ENCODE results near the gene CDK10. TPM values are rescaled to one million over a fixed set of nuclear protein-coding genes. Genes with fewer than 3 reads are reported as not detected.
A peak's percentile ranks its signal among the peaks of the same experiment; 100 is the strongest.

The CDK10 gene
- total and polyA plus RNA-seq, 9 of the 15 experiments (the other 6 are each of a cell fraction or from before 2014, with no cell fraction given), result 2.0 to 85.1 (median 40.1) TPM

DNA sequence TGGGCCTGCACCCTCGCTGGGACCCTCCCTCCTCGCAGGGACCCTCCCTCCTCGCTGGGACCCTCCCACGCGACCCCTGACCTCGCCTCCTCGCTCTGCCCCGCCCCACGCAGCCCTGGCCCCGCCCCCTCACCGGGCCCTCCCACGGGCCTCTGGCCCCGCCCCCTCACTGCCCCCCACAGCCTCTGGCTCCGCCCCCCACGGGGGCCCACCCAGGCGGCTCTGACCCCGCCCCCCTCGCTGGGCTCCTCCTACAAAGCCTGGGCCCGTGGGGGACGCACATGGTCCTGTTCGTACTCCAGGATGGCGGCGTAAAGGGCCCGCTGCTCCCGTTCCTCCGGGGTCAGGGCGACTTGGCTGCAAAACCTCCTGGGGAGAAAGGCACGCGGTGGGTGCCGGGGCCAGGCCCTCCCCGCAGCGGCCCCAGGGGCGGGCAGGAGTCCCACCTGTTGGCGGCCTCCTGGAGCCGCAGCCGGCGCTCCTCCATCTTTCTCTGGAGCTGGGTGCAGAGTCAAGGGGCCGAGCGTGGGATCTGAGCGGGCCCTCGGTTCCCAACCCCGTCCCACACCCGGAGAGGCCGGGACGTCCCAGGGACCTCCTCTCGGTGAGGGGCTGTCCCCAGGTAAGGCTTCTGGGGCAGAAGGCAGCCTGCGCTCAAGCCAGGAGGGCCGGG, 25.2 kb downstream of the CDK10 start (continued):
- TF ChIP-seq EP400 (IDR thresholded peaks at IDR 0.05) (peak; percentile 95), FOXK2 (conservative IDR thresholded peaks at IDR 0.05 in 1 of 2, IDR thresholded peaks at IDR 0.05 in 1 of 2; ENCODE audit: low read depth in 2 of 2) (no peak), CXXC5 (CRISPR knock-in tag; IDR thresholded peaks at IDR 0.05) (peak; percentile 54), EGR1 (conservative IDR thresholded peaks at IDR 0.05) (peak; percentile 82), ZBTB17 (CRISPR knock-in tag; IDR thresholded peaks at IDR 0.05) (0 out of 2 replicates have a peak, but pooled peaks have one; percentile 23), GATAD2A (IDR thresholded peaks at IDR 0.05) (0 out of 2 replicates have a peak, but pooled peaks have one; percentile 14), PRPF4 (IDR thresholded peaks at IDR 0.05; ENCODE audit: insufficient read depth, low read depth, low read length, poor library complexity, severe bottlenecking) (peak; percentile 53), ZBTB7A (IDR thresholded peaks at IDR 0.05; ENCODE audit: borderline replicate concordance, control insufficient read depth, low read depth, low read length) (peak; percentile 87), POLR2AphosphoS5 (IDR thresholded peaks at IDR 0.05; ENCODE audit: control insufficient read depth, insufficient read depth, low read depth, low read length) (peak; percentile 84), FOXK1 (CRISPR knock-in tag; IDR thresholded peaks at IDR 0.05; ENCODE audit: borderline replicate concordance) (peak; percentile 63; the same call in 1 of the 2 replicates)
- TF ChIP-seq, protein P1, sequence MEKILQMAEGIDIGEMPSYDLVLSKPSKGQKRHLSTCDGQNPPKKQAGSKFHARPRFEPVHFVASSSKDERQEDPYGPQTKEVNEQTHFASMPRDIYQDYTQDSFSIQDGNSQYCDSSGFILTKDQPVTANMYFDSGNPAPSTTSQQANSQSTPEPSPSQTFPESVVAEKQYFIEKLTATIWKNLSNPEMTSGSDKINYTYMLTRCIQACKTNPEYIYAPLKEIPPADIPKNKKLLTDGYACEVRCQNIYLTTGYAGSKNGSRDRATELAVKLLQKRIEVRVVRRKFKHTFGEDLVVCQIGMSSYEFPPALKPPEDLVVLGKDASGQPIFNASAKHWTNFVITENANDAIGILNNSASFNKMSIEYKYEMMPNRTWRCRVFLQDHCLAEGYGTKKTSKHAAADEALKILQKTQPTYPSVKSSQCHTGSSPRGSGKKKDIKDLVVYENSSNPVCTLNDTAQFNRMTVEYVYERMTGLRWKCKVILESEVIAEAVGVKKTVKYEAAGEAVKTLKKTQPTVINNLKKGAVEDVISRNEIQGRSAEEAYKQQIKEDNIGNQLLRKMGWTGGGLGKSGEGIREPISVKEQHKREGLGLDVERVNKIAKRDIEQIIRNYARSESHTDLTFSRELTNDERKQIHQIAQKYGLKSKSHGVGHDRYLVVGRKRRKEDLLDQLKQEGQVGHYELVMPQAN (IDR thresholded peaks at IDR 0.05; ENCODE audit: borderline replicate concordance), result peak; percentile 90
- TF ChIP-seq, protein P2, sequence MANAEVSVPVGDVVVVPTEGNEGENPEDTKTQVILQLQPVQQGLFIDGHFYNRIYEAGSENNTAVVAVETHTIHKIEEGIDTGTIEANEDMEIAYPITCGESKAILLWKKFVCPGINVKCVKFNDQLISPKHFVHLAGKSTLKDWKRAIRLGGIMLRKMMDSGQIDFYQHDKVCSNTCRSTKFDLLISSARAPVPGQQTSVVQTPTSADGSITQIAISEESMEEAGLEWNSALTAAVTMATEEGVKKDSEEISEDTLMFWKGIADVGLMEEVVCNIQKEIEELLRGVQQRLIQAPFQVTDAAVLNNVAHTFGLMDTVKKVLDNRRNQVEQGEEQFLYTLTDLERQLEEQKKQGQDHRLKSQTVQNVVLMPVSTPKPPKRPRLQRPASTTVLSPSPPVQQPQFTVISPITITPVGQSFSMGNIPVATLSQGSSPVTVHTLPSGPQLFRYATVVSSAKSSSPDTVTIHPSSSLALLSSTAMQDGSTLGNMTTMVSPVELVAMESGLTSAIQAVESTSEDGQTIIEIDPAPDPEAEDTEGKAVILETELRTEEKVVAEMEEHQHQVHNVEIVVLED (CRISPR knock-in tag; IDR thresholded peaks at IDR 0.05), result peak; percentile 35; the same call in 1 of the 2 replicates
- TF ChIP-seq, protein P3, sequence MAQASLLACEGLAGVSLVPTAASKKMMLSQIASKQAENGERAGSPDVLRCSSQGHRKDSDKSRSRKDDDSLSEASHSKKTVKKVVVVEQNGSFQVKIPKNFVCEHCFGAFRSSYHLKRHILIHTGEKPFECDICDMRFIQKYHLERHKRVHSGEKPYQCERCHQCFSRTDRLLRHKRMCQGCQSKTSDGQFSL (CRISPR knock-in tag; IDR thresholded peaks at IDR 0.05), result peak; percentile 39; the same call in 1 of the 2 replicates
- TF ChIP-seq, protein P3 (tag; IDR thresholded peaks at IDR 0.05), result peak in 1 of 2 experiments; percentile 48; a peak in 1 of 4 replicates
- TF ChIP-seq, protein P4, sequence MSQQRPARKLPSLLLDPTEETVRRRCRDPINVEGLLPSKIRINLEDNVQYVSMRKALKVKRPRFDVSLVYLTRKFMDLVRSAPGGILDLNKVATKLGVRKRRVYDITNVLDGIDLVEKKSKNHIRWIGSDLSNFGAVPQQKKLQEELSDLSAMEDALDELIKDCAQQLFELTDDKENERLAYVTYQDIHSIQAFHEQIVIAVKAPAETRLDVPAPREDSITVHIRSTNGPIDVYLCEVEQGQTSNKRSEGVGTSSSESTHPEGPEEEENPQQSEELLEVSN (IDR thresholded peaks at IDR 0.05; ENCODE audit: borderline replicate concordance in 1 of 2, extremely low read depth in 1 of 2, insufficient read depth in 1 of 2, insufficient read length in 1 of 2, low read depth in 1 of 2, low read length in 1 of 2, poor library complexity in 1 of 2, severe bottlenecking in 1 of 2), result peak in 1 of 2 experiments; percentile 23
- TF ChIP-seq, protein P5, sequence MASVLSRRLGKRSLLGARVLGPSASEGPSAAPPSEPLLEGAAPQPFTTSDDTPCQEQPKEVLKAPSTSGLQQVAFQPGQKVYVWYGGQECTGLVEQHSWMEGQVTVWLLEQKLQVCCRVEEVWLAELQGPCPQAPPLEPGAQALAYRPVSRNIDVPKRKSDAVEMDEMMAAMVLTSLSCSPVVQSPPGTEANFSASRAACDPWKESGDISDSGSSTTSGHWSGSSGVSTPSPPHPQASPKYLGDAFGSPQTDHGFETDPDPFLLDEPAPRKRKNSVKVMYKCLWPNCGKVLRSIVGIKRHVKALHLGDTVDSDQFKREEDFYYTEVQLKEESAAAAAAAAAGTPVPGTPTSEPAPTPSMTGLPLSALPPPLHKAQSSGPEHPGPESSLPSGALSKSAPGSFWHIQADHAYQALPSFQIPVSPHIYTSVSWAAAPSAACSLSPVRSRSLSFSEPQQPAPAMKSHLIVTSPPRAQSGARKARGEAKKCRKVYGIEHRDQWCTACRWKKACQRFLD (CRISPR knock-in tag; IDR thresholded peaks at IDR 0.05), result peak; percentile 48; the same call in 1 of the 2 replicates
